ENCODE results near the gene AVEN. TPM values are rescaled to one million over a fixed set of nuclear protein-coding genes. Genes with fewer than 3 reads are reported as not detected.

Gene AVEN
- polyA plus RNA-seq, 2 of the 4 experiments (the other 2 are of a cell fraction), result 23.8 to 27.2 TPM

GRCh38 chr15:34049112-34049511, 10.1 kb upstream of the AVEN start (continued):
- TF ChIP-seq EP300 (IDR thresholded peaks at IDR 0.05) (no peak), USF2 (IDR thresholded peaks at IDR 0.05) (no peak), CHD2 (IDR thresholded peaks at IDR 0.05; ENCODE audit: low read length, partially characterized antibody) (no peak)

GRCh38 chr15:34047893-34048775, 9.1 kb upstream of the AVEN start:
- WGBS (ENCODE audit: missing lambda C conversion rate), result 47% methylated on average over 9 of the region's 10 CpGs
- Histone ChIP-seq H3K27ac (no peak overlapping the region), H3K4me2 (no peak overlapping the region), H3K4me1 (no peaks in the 10 kb centered on the region), H3K4me3 (no peak overlapping the region), H3K9me3 (peaks cover 28% of the 10 kb centered on the region)
- no peak for DNase-seq (ENCODE audit: low read depth in 1 of 2, low spot score in 1 of 2)
- no peak for FAIRE-seq
- CTCF ChIA-PET, result interaction anchor here (0.8 to 1.9 kb wide), 5 partner anchors 9 to 29 kb away, joined by 3 to 6 read pairs (median 5); no protein-coding TSS in a partner anchor
- POLR2A ChIA-PET, result interaction anchor here (1.8 kb wide), 1 partner anchor 9 kb away, joined by 5 read pairs; the partner anchor contains the start of gene AVEN
- peak; percentile 25 to 39; a peak in 3 of 6 replicates for ATAC-seq
- TF ChIP-seq REST (IDR thresholded peaks at IDR 0.05) (no peak), NPAS2 (CRISPR knock-in tag; IDR thresholded peaks at IDR 0.05; ENCODE audit: borderline replicate concordance) (no peak), BCL3 (IDR thresholded peaks at IDR 0.05) (no peak), RCOR1 (IDR thresholded peaks at IDR 0.05; ENCODE audit: low read depth, low read length) (no peak), CHD2 (IDR thresholded peaks at IDR 0.05; ENCODE audit: low read length, partially characterized antibody) (no peak), PHF8 (IDR thresholded peaks at IDR 0.05; ENCODE audit: borderline replicate concordance, low read depth) (no peak), CBX8 (IDR thresholded peaks at IDR 0.05) (no peak), TP53 (CRISPR knock-in tag; IDR thresholded peaks at IDR 0.05) (no peak), EHF (CRISPR knock-in tag; IDR thresholded peaks at IDR 0.05) (no peak), FOSB (CRISPR knock-in tag; IDR thresholded peaks at IDR 0.05) (no peak), SMC3 (IDR thresholded peaks at IDR 0.05) (no peak), RARB (CRISPR knock-in tag; IDR thresholded peaks at IDR 0.05) (no peak), EHMT2 (IDR thresholded peaks at IDR 0.05; ENCODE audit: low read depth) (no peak)

- Histone ChIP-seq H3K27ac (no peak overlapping the region), H3K4me2 (no peak overlapping the region), H3K4me1 (no peaks in the 10 kb centered on the region), H3K4me3 (no peak overlapping the region), H3K9me3 (peaks cover 21% of the 10 kb centered on the region)
- ATAC-seq (no peak), FAIRE-seq (no peak), DNase-seq (ENCODE audit: low read depth in 1 of 2, low spot score in 1 of 2) (no peak)
- WGBS (ENCODE audit: missing lambda C conversion rate), result 79% methylated on average over 16 of the region's 16 CpGs
- CTCF ChIA-PET, result interaction anchor here (0.6 to 1.4 kb wide), 4 partner anchors 9 to 898 kb away, joined by 3 to 6 read pairs (median 3); no protein-coding TSS in a partner anchor
- POLR2A ChIA-PET, result no interaction called here
- TF ChIP-seq RFX5 (IDR thresholded peaks at IDR 0.05) (no peak), RNF2 (IDR thresholded peaks at IDR 0.05; ENCODE audit: borderline replicate concordance, low read depth) (no peak), CHD4 (IDR thresholded peaks at IDR 0.05; ENCODE audit: borderline replicate concordance) (no peak), PBX3 (IDR thresholded peaks at IDR 0.05) (no peak), ATOH8 (CRISPR knock-in tag; IDR thresholded peaks at IDR 0.05; ENCODE audit: low read depth) (no peak), CBX2 (IDR thresholded peaks at IDR 0.05; ENCODE audit: borderline replicate concordance, low read depth) (no peak), NPAS2 (CRISPR knock-in tag; IDR thresholded peaks at IDR 0.05; ENCODE audit: borderline replicate concordance) (no peak), HES2 (IDR thresholded peaks at IDR 0.05) (no peak), E2F6 (IDR thresholded peaks at IDR 0.05; ENCODE audit: borderline replicate concordance, low read depth) (no peak)
These were observed 7.6 kb upstream of the AVEN start for GRCh38 chr15:34046471-34047145.

Measured in A549 (cell line).